AML-193 (cell line): ENCODE data around the gene PLAC8.
"Not testable (repeated sequence)": the region's sequence is repeated elsewhere in the genome, so short reads cannot be mapped to it uniquely, and the experiment has no call there.

Source experiments
- DNase-seq, 2 experiments: peaks; one replicate each; lab custom pipeline; 2025; lab: John Stamatoyannopoulos, UW

PLAC8 gene, protein sequence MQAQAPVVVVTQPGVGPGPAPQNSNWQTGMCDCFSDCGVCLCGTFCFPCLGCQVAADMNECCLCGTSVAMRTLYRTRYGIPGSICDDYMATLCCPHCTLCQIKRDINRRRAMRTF

DNA sequence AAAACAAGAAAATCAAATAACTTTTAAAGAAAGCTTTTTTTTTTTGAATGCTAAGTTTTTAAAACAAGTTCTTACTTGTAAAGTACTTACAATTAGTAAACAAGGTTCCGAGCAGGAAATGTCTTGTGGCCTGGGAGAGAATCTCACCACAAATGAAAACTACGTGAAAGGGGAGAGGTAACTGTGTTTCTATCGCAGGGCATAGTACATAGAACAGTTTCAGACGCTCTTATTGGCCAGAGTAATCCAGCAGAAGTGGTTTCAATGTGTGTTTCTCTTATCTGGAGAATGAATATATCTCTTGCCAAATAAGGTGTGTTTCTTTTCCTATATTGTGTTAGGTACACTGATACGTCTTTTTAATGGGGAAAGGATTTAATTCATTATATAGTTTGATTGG, at the start of gene PLAC8:
PLAC8 (minus strand) TSS at position 154 of the 400 bp plus-strand sequence. CDS start 6,808 bp downstream, outside the sequence.
- DNase-seq, result peak; percentile 89

DNA sequence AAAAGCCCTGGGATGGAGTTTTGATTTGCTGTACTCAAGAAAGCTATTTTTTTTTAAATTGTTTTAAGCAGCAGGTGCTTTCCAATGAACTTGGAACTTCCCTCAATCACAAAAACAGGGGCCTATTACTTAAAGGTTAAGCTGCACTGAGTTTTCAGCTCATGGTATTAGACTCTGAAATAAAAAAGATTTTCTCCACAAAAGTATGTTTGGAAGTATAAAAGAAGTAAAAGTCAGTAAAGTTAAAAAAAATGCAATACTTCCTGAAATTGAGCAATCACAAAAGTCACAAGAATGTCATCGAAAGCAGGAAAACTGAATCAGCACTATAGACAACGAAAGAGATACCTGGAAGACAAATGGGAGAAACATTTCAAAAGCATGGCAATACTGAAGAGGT, 38.9 kb upstream of the PLAC8 start:
- no peak for DNase-seq

DNA sequence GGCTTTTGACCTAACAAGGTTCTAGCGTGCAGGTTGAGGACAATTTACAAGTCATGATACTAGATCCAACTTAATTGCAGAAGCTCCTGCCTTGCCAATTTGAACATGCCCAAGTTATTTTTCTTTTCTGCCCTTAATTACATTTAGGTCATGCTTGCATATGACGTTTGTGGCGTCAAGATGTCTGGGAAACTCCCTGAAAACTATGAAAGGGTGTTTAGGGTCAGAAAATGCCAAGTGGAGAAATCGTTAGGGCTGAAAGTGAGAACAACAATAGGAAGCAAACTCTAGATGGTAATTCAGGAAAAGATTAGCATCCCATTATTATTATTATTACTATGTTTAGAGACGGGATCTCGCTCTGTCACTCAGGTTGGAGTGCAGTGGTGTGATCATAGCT, 38.2 kb upstream of the PLAC8 start:
- DNase-seq, result no peak

DNA sequence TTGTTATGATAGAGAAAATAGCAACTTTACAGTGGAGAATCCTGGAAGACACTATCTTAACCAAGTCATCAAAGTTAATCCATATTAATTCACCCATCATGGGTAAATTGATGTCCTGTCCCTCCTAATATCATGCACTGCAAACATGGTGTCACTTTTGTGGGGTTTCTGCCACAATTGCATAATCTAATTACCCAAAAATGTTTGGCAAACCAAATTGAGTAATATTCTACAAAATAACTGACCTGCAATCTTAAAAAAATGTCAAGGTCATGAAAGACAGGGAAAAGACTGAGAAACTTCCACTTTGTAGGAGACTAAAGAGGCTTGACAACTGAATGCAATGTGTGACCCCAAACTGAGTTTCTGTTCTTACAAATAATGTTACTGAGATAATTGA, 37.1 kb upstream of the PLAC8 start:
- peak; percentile 44 to 49 for DNase-seq

DNA sequence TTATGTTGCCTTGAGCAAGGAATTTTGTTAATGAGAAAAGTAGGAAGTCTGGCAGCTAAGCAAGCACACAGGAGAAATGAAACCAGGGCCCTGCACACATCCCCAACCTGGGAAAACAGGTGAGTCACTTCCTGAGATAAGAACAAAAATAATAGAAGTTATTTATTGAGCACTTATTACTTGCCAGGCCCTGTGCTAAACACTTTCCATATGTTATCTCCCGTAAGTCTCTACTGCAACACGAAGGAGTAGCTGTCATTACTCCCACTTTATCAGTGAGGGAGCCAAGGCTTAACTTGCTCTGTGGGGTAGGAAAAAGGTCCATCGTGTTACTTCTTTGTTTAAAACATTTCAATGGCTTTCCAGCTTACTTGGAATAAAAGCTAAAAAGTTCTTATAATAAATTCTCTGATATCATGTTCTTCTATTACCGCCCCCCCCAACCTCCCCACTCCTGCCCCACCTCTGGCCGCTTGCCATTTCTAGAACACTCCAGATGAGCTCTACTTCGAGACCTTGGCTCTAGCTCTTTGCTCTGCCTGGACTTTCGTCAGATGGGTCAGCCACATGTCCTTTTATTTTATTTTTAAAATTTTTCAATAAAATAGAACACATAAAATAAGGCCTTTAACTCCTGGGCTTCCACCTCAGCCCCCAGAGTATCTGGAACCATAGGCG, 36.3 kb upstream of the PLAC8 start:
- no peak for DNase-seq

DNA sequence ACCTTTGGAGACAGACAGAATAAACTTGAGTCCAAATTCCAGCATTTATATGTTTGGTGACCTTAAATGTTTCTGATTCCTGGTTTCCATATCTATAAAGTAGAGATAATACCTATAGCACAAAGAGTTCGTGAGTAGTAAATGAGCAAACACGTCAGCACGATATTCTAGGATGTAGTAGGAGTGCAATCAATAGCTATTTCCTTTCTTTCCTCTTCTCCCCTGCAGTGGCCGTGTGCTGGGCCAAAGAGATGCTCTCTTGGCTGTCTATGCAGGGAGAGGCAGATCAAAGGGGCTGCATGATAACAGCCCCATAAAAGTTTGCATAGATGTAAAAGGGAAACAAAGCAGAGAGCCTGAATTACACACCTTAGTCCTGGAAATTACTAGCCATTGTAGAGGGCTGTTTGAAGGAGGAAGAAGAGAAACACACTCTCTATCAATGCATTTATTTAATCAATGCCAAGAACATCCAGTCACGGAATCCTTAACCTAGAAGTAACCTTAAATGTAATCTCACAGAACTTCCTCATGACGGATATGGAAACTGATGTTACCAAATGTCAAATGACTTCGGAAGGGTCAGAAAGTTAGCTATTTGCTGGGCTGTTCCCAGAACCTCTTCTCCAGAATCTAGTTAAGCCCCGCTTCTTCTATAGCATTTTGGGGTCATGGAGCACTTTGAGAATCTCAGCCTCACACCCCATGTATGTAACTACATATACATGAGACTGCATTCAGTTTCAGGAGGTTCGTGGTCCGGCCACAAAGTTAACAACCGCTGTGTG, 35.5 kb upstream of the PLAC8 start:
- DNase-seq, result no peak

DNA sequence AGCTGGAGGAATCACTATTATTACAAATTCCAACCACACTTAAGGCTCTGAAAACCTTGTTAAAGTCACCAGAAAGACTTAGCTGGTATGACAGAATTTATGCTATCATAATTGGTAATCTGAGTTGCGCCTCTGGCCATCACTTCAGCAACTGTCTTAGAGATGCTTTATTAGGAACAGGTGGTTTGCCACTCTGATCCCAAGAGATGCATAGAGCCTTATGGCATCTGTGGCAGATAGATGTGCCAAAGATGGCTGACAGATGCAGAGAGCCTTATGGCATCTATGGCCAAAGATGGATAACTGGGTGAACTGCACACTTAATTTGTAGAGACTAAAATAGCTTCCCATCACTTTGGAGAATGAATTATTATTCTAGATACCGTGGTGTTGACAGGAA, 32.3 kb upstream of the PLAC8 start:
- DNase-seq, result no peak

DNA sequence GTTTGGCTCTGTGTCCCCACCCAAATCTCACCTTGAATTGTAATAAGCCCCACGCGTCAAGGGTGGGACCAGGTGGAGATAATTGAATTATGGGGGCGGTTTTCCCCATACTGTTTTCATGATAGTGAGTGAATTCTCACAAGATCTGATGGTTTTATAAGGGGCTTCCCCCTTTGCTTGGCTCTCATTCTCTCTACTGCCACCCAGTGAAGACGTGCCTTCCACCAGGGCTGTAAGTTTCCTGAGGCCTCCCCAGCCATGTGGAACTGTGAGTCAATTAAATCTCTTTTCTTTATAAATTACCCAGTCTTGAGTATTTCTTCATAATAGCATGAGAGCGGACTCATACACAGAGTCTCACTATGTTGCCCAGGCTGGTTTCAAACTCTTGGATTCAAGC, 31.2 kb upstream of the PLAC8 start:
- DNase-seq, result not testable (repeated sequence)

DNA sequence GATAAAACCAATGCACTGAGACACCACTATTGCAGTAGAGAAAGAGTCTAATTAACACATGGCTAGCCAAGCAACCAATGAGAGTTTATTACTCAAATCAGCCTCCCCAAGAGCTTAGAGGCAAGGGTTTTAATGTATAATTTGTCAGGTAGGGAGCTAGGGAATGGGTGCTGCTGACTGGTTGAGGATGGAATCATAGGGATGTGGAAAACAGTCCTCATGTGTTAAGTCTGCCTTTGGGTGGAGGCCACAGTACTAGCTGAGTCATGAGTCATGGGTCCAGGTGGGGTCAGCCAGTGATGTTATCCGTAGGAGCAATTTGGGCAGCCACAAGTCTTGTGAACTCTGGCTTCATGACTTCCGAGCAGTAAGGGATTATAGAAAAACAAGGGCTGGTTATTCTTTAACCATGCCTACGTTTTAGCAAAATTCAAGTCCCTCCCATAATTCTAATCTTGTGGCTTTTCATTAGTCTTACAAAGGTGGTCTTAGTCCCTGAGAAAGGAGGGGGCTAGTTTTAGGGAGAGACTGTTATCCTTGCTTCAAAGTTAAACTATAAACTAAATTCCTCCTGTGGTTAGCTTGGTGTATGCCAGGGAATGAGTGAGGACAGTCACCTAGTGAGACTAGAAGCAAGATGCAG, 25.1 kb upstream of the PLAC8 start:
- DNase-seq, result no peak

DNA sequence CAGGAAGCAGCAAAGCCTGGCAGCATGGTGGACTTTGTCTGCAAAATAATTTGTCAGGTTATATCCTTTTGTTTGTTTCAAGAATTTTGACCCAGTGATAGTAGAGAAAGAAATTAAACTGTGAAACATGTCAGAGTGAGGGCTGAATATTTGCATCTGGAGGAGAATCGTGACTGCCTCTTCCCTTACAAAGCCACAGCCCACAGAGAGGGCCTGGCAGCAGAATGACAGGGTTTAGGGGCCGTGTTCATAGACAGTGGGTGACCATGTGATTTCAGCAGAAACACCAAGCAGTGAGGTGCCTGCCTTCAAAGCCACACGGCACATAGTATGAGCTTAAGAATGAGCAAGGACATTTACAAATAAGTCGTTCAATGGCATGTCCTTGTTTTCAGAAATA, 24.4 kb upstream of the PLAC8 start:
- DNase-seq, result no peak

DNA sequence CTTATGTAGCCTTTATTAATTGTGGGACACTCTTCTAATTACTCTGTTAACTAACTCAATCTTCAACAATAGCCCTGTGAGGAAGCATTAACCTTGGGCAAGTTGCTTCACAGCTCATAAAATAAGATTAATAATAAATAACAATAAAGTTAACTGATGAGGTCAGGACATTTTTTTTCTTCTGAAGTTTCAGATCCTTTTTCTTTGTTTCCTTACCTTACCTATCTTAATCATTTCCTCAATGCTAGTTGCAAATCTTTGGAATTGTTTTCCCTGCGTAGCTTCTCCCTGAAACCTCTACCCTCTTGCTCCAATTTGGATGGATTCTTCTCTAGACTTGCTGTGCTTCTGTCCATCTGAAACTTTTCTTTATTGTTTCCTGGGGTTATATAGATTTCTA, 17.5 kb upstream of the PLAC8 start:
- no peak for DNase-seq

DNA sequence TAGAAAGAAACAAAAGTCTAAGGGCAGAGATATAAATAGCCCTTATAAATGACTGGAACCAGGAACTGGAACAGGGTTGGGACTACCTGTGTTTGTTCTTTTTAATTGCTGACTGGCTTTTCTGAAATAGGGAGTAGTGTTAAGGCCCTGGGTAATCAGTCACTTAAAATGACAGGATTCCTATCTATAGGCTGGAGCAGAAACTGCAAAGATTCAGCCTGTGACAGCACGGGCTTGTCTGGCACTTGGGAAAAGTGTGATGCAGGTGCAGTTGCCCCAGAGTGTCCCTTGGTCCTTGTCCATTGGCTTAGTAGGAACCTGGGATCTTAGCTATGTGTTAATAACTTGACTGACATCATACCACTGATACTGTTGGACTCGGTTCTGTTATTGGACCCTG, 14.7 kb upstream of the PLAC8 start:
- no peak for DNase-seq

DNA sequence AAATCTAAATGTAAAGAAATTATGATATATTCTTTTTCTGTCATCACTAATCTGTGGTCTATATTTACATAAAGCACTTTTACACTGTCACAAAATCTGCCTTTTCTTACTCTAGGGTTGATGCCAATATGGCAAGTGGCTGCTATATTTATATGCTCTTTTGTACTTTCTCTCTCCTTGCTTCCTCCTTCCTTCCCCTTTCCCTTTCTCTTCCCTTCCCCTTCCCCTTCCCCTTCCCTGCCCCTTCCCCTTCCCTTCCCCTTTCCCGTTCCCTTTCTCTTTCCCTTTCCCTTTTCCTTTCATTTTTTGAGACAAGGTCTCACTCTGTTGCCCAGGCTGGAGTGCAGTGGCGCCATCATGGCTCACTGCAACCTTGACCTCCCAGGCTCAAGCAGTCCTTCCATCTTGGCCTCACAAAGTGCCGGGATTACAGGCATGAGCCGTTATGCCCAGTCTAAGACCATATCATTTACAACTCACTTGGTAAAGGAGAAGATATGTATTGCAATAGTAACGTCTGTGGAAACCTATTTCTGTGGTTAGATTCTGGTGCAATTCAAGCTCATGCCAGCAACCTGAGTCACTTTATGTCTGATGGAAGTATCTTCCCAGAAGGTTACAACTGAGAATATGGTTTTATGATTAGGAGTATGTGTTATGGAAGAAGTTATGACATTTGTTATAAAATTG, 13.9 kb upstream of the PLAC8 start:
- DNase-seq, result peak; percentile 95 to 98

DNA sequence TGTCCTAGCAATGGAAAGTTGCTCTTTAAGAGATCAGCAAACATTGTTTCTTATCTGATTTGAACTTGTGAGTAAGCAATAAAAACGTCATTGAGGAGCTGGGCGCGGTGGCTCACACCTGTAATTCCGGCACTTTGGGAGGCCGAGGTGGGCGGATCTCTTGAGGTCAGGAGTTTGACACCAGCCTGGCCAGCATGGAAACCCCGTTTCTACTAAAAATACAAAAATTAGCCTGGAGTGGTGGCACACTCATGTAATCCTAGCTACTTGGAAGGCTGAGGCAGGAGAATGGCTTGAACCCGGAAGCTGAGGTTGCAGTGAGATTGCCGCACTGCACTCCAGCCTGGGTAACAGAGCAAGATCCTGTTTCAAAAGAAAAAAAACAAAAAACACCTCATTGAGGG, 11.2 kb upstream of the PLAC8 start:
- DNase-seq, result peak; percentile 75 to 87

DNA sequence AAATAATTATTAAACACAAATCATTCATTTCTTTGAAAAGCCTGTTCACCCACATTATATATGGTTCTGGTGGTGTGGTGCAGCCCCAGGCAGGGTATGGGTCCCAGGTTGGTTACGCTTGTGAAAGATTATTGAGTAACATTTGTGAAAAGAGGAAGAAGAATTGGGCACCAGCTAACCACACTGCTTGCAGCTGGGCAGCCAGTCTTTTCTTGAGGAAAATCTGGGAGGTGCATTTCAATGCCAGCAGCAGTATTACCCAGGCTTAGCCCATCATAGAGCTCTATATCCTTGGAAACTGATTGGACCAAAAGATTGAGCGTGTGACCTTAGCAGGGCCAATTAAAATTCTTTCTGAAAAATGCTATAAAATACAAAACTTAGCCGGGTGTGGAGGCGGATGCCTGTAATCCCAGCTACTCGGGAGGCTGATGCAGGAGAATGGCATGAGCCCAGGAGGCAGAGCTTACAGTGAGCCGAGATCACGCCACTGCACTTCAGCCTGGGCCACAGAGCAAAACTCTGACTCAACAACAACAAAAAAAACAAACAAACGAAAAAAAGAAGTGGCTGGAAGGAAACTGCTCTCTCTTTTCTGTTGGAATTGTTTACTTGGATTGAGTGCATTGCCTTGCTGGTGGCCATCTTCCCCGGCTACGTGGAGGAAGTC, 9.7 kb upstream of the PLAC8 start:
- peak; percentile 96 for DNase-seq

DNA sequence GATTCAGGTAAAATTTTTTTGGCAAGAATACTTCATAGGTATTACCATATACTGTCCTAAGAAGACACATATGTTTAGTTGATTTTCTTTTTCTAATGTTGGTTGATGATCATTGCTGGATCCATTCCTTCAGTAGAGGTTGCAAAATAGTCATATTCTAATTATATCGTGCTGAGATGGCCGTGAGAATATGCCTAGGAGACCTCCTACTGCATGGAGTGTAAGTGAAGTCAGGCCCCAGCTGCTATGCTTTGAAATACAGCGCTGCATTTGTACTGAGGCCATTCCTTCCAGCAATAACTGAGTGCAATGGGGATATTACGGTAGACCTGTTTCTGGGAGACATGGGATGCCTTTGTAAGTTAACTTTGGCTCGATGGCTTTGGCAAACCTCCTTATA, 6.7 kb upstream of the PLAC8 start:
- DNase-seq, result no peak

DNA sequence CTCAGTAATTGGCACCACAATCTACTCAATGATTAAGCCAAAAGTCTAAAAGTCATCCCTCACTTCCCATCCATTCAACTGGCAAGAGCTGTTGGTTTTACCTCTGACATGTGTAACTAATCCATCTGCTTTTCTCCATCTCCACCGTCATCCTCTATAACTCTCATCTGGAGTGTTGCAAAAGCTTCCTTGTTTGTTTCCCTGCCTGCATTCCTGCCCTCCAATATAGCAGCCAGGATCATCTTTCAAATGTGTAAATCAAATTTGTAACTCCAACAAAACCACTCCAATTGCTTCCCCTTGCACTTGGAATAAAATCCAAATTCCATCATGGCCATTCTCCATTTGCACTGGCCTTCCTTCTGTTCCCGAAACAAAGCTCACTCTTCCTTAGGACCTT, 4.3 kb upstream of the PLAC8 start:
- no peak for DNase-seq

DNA sequence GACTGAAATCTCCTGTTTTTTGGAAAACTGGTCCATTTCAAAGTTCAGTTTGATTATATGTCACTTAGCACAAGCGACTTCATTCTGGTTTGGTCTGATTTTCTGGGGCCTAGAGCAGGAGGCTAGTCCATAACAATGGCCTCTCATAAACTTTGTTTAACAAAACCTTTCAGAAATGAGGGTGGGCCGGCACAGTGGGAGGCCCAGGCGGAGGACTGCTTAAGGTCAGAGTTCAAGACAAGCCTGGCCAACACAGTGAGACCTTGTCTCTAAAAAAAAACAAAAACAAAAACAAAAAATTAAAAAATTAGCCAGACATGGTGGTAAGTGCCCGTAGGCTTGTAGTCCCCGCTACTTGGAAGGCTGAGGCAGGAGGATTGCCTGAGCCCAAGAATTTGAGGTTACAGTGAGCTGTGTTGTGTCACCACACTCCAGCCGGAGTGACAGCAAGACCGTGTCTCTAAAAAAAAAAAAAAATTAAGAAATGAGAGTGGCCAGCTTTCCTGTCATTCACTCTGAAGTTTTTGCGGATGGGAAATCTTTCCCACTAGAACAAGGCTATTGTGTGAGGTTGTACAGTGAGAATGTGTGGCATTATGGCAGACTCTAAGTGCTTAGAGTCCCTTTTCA, 1.2 kb upstream of the PLAC8 start:
- no peak for DNase-seq

DNA sequence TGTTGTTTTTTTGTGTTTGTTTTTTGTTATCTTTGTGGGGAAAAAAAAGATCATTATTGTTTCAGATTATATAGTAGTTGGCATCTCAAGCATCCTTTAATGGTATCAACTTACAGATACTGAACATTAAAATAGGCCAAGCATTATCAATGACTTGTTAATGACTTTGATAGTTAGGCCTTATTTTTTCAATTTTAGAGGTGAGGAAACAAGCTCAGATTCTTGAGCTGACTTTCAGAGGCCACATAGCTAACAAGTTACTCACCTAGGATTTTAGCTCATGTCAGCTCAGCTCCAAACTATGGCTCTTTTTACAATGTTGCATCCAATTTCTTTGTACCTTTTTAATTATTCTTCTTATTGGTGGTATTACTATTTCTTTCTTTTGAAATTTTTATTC, 471 bp upstream of the PLAC8 start:
- no peak for DNase-seq

DNA sequence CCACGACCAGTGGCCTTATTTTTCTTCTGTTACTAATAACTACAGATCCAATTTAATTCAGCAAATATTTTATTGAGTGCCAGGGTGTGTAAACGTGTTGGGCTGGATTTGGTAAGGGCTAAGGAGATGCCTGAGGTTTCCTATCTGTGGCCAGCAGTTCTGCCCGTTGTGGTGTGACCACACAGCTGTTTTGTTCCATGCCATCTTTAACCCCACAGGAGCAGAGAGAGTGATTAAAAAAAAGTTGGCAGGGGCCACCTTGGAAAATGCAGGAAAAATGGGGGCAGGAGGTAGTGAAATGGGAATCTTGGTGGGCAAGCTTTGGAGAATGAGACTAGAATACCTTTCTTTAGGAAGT, 1.1 kb downstream of the PLAC8 start:
- peak; percentile 57 to 62 for DNase-seq

DNA sequence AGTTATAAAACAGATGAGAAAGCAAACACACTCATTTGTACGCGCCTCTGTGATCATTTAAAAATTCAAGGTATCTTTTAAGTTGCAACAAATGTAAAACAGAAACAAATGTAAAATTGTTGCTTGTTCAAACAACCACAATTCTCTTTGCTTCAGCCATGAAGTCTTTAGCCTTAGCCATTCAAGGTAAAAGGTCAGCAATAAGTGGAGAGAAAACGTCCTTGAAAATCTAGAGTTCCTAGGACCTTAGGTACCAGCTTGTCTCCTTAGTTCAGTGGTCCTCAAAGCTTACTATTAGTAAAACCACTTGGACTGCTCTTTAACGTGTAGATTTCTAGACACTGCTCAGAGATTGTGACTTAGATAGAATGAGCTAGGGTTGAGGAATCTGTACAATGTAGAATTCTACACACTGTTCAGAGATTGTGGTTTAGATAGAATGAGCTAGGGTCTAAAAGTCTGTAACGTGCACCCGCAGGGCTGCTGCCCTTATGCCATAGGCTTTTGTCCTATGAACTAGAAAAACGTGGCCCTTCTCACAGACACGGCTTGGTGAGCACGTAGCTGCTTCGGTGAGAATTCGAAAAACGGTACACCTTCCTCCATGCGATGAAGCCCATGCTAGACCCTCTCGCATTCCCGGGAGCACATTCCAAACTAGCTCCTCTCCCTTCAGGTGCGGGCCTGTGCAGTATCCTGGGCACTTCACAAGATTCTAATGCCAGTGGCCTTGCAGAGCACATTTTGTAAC, 1.7 kb downstream of the PLAC8 start:
- peak in 1 of 2 experiments; percentile 41 for DNase-seq
